Prostate gland (tissue), 2 donors: ENCODE results near the gene SCD.

Experiments used
- POLR2A ChIP-seq: fragments of 450-650 bp; IDR thresholded peaks from one replicate; pipeline ENCODE4 v1.6.1; 2016; ENCODE audit warnings: antibody characterized with exemption, mild to moderate bottlenecking
- POLR2AphosphoS5 ChIP-seq: sonication (generic); formaldehyde crosslinking; IDR thresholded peaks from one replicate; pipeline ENCODE4 v1.6.1; 2017; ENCODE audit warnings: antibody characterized with exemption
- TF ChIP-seq, protein P1 (sequence below), 4 experiments: fragments of 200-600 bp in 2 of 4; fragments of 450-650 bp in 2 of 4; sonication (generic) in 2 of 4; IDR thresholded peaks; 1 replicate in 3 of 4; 2 replicates in 1 of 4; pipeline ENCODE4 v1.5.1; 2016 to 2019; ENCODE audit warnings: antibody characterized with exemption in 4 of 4, mild to moderate bottlenecking in 2 of 4, moderate library complexity in 2 of 4

DNA sequence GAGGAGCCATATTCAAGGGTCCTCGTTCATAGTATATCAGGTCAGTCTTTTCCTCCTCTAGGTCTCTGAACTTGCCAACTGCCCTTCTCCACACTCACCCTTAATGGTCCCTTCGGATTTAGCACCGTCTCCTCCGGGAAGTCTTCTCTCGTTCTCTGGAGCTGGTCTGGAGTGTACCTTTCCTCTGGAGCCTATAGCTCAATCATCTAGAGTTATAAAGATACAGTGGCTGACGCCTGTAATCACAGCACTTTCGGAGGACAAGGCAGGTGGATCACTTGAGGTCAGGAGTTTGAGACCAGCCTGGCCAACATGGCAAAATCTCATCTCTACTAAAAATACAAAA, 4.4 kb upstream of the SCD start:
- no peak for TF ChIP-seq POLR2A
- TF ChIP-seq, protein P1, sequence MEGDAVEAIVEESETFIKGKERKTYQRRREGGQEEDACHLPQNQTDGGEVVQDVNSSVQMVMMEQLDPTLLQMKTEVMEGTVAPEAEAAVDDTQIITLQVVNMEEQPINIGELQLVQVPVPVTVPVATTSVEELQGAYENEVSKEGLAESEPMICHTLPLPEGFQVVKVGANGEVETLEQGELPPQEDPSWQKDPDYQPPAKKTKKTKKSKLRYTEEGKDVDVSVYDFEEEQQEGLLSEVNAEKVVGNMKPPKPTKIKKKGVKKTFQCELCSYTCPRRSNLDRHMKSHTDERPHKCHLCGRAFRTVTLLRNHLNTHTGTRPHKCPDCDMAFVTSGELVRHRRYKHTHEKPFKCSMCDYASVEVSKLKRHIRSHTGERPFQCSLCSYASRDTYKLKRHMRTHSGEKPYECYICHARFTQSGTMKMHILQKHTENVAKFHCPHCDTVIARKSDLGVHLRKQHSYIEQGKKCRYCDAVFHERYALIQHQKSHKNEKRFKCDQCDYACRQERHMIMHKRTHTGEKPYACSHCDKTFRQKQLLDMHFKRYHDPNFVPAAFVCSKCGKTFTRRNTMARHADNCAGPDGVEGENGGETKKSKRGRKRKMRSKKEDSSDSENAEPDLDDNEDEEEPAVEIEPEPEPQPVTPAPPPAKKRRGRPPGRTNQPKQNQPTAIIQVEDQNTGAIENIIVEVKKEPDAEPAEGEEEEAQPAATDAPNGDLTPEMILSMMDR (IDR thresholded peaks at IDR 0.05) = no peak
- no peak for TF ChIP-seq POLR2AphosphoS5
